HCT116 (cell line): ENCODE results near the gene ASB8.
"Not testable (repeated sequence)": the region's sequence is repeated elsewhere in the genome, so short reads cannot be mapped to it uniquely, and the experiment has no call there.

ENCODE experiments used
- CEBPB ChIP-seq: IDR thresholded peaks from 2 replicates; pipeline ENCODE4 v1.6.1; 2012; ENCODE audit warnings: low read depth
- CTCF ChIP-seq, 3 experiments: fragments of 200-600 bp in 1 of 3; sonication (generic) in 1 of 3; IDR thresholded peaks in 2 of 3; conservative IDR thresholded peaks in 1 of 3; 2 replicates each; pipeline ENCODE4 v1.5.1; 2012 to 2017; ENCODE audit warnings: low read depth in 2 of 3, low read length in 2 of 3, antibody characterized with exemption in 1 of 3, borderline replicate concordance in 1 of 3, control low read depth in 1 of 3, mild to moderate bottlenecking in 1 of 3, mixed read lengths in 1 of 3, mixed run types in 1 of 3, moderate library complexity in 1 of 3; ENCODE audit not compliant: insufficient read depth in 1 of 3
- EGR1 ChIP-seq: IDR thresholded peaks from 2 replicates; pipeline ENCODE4 v1.6.1; 2012; ENCODE audit warnings: low read depth
- EZH2 ChIP-seq: fragments of 200-600 bp; sonication (generic); IDR thresholded peaks from 2 replicates; pipeline ENCODE4 v1.6.1; 2017; ENCODE audit warnings: antibody characterized with exemption, mixed run types
- EZH2phosphoT487 ChIP-seq: fragments of 200-600 bp; IDR thresholded peaks from 2 replicates; pipeline ENCODE4 v1.6.1; 2018; ENCODE audit warnings: antibody characterized with exemption, borderline replicate concordance
- MAX ChIP-seq: IDR thresholded peaks from 2 replicates; pipeline ENCODE4 v1.6.1; 2012
- POLR2A ChIP-seq: IDR thresholded peaks from 2 replicates; pipeline ENCODE4 v1.7.0; 2011; ENCODE audit warnings: borderline replicate concordance; ENCODE audit not compliant: insufficient read depth, insufficient read length; ENCODE audit errors: extremely low read depth
- POLR2AphosphoS5 ChIP-seq: IDR thresholded peaks from 2 replicates; pipeline ENCODE4 v1.6.1; 2011; ENCODE audit warnings: mild to moderate bottlenecking, low read depth, low read length, moderate library complexity
- REST ChIP-seq: IDR thresholded peaks from 2 replicates; pipeline ENCODE4 v1.6.1; 2012; ENCODE audit warnings: low read depth
- SP1 ChIP-seq: IDR thresholded peaks from 2 replicates; pipeline ENCODE4 v1.6.1; 2012; ENCODE audit warnings: low read depth
- YY1 ChIP-seq: IDR thresholded peaks from 2 replicates; pipeline ENCODE4 v1.6.1; 2011; ENCODE audit warnings: low read length, low read depth, moderate library complexity, mild to moderate bottlenecking; ENCODE audit not compliant: insufficient replicate concordance; ENCODE audit errors: extremely low read depth
- ZFX ChIP-seq: fragments of 450-650 bp; IDR thresholded peaks from 2 replicates; pipeline ENCODE4 v1.6.1; 2017
- ZNF274 ChIP-seq: fragments of 200-500 bp; sonication (Bioruptor generic); IDR thresholded peaks from 2 replicates; pipeline ENCODE4 v1.6.1; 2014; ENCODE audit warnings: mild to moderate bottlenecking, low read depth, low read length, inconsistent platforms

GRCh38 chr12:48155786-48156185, 1.5 kb downstream of the ASB8 start:
- TF ChIP-seq POLR2AphosphoS5; ZNF274; EZH2phosphoT487; POLR2A; CTCF (IDR thresholded peaks at IDR 0.05 in 2 of 3, conservative IDR thresholded peaks at IDR 0.05 in 1 of 3; ENCODE audit: borderline replicate concordance in 1 of 3, insufficient read depth in 1 of 3, low read depth in 2 of 3, low read length in 2 of 3); EZH2; ZFX; REST; SP1; EGR1; YY1; MAX; CEBPB: not testable (repeated sequence)
